CD4-positive, alpha-beta T cell treated with Interleukin-4 for 4 hours (primary cell): ENCODE measurements around the gene PRR36.

Source experiments
- DNase-seq: peaks from one replicate; pipeline ENCODE4 v3.0.0-alpha.2; 2020

The PRR36 gene

GRCh38 chr19:7912697-7913564, 38.7 kb upstream of the PRR36 start:
- DNase-seq, result no peak

GRCh38 chr19:7912144-7912696, 38.0 kb upstream of the PRR36 start:
- no peak for DNase-seq

DNA sequence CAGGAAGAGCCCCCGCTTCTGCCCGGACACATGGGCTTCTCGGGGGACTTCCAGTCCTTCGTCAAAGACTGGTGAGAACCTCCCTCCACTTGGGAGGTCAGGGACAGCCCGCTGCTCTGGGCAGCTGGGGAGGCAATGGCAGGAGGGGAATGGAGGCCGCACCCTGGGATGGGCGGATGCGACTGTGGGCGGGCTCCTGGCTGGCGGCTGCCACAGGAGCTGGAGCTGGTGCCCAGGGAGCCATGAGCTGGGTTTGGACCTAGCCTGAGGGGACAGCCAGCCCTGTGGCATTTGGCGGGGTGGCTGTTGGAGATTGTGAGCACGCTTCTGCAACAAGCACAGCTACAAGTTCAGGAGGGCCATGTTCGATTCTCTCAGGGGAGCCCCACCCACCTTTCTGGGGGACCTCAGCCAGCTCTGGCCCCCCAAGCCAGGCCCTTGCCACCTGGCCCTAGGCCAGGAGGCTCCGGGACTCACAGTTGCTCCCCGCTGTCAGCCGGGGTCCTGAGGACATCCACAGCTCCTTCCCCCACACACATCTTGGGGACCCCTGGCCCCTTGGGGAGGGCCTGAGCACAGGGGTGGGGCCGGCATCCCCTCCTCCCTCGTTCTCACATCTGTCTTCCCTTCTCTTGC, 37.4 kb upstream of the PRR36 start:
- no peak for DNase-seq

- no peak for DNase-seq
Measured at GRCh38 chr19:7910321-7911161, 36.4 kb upstream of the PRR36 start.

GRCh38 chr19:7909471-7910067, 35.4 kb upstream of the PRR36 start:
- no peak for DNase-seq

DNA sequence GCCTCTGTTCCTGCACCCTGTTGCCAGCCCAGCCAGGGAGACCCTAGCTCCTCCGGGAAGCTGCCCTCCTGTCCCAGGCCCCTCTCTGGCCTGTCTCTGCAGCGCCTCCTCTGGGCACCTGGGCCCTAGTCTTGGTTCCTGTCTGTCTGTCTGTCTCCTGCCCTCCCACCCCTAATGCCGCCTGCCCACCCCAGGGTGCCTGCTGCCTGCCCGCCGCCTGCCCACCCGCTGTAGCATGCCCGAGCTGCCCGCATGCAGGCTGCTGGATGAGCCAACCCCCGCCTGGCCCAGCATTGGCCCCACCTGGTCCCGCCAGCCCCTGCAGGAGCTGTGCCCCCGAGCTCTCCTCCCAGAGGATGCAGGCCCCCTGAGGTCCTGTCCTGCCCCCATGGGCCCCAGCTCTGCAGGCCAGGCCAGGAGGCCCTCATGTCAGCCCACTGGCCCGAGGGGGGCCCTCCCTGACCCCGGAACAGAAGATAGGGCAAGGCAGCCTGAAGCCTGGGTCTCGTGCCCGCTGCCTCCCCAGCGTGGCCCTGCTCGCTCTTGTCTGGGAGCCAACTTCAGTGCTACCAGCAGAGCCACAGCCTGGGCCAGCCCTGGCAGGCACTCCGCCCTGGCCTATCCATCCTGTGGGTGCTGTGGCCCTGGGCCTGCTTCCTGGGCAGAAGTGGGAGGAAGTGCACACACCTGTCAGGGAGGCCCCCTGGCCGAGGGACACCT, 34.7 kb upstream of the PRR36 start:
- no peak for DNase-seq

GRCh38 chr19:7908078-7908699, 34.0 kb upstream of the PRR36 start:
- no peak for DNase-seq

- DNase-seq, result no peak
Measured at GRCh38 chr19:7907544-7907943, 33.4 kb upstream of the PRR36 start.

DNA sequence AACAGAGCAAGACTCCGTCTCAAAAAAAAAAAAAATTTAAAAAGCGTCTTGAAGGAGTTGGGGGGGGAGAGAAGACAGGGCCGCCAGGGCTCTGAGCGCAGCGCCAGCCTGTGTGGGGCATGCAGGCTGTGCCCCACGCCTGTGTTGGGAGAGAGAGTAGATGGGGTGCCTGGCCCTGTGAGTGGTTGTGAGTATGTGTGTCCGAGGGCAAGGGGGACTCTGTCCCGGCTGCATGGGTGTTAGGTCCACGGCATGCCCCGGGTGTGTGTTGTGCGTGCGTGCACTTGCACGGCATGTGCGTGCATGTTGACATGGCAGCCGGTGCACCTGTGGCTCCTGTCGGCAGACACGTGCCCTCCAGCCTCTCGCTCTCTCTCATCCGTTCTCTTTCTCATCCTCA, 32.9 kb upstream of the PRR36 start:
- DNase-seq, result no peak

DNA sequence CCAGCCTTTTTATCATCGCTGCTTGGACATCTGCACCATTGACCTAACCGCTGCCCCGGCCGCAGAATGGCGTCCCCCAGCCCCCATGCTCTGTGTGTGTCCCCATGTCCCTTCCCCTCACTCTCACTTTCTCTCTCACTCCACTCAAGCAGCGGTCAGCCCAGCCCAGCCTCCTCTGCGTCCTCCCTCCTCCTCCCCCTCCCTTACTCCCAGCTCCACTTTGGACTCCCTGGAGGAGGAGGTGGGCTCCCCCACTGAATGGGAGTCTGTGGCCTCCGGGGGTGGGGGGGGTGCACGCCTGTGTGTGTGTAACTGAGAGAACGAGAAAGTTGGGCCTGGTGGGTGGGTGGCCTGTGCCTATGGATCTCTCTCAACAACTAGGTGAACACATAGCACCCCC, 31.7 kb upstream of the PRR36 start:
- no peak for DNase-seq

GRCh38 chr19:7905268-7905667, 31.1 kb upstream of the PRR36 start:
- no peak for DNase-seq

- peak; percentile 67 for DNase-seq
Measured at GRCh38 chr19:7904074-7905020, 30.2 kb upstream of the PRR36 start.

GRCh38 chr19:7903244-7904073, 29.3 kb upstream of the PRR36 start, which contains the start of gene MAP2K7:
Gene MAP2K7, plus strand, starts transcription at chr19:7903877. Its CDS starts 68 bp downstream, at chr19:7903945.
- peak; percentile 99 for DNase-seq

- no peak for DNase-seq
Measured at GRCh38 chr19:7902796-7903243, 28.6 kb upstream of the PRR36 start.

DNA sequence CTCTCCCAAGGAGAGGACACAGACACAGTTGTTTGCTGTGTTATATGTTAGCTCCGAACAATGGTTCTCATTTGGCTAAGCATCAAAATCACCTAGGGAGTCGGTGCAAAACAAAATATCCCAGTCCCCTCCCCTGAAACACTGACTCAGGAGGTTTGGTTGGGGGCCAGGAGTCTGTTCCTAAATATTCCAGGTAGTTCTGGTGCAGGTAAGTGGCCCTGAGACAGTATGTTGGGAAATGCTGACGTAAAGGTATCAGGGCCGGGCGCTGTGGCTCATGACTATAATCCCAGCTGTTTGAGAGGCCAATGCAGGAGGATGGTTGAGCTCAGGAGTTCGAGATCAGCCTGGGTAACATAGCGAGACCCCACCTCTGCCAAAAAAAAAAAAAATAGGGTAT, 27.1 kb upstream of the PRR36 start:
- DNase-seq, result no peak

DNA sequence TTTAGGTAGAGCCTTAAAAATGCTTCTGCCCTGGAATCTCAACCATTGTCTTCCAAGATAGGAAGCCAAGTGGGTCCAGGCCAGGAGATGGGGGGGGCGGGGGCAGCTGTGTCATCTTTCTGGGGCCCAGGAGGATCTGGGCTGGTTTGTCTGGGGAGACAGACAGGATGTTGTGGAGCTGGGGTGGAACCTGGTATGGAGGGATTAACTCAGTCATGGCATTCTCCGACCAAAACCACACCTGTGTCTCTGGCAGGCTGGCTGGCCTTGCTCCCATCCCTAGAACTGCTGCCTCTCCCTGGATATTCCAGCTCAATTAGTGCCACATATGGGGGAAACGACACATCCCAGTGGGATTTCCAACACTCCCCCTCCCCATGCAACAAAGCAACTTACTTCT, 26.7 kb upstream of the PRR36 start:
- DNase-seq, result no peak

- DNase-seq, result no peak
Measured at GRCh38 chr19:7900401-7900870, 26.2 kb upstream of the PRR36 start.

DNA sequence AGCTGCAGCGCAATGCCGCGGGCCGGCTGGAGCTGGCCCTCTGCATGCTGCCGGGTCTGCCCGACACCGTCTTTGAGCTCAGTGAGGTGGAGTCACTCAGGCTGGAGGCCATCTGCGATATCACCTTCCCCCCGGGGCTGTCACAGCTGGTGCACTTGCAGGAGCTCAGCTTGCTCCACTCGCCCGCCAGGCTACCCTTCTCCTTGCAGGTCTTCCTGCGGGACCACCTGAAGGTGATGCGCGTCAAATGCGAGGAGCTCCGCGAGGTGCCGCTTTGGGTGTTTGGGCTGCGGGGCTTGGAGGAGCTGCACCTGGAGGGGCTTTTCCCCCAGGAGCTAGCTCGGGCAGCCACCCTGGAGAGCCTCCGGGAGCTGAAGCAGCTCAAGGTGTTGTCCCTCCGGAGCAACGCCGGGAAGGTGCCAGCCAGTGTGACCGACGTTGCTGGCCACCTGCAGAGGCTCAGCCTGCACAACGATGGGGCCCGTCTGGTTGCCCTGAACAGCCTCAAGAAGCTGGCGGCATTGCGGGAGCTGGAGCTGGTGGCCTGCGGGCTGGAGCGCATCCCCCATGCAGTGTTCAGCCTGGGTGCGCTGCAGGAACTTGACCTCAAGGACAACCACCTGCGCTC, 25.7 kb upstream of the PRR36 start:
- DNase-seq, result no peak

DNA sequence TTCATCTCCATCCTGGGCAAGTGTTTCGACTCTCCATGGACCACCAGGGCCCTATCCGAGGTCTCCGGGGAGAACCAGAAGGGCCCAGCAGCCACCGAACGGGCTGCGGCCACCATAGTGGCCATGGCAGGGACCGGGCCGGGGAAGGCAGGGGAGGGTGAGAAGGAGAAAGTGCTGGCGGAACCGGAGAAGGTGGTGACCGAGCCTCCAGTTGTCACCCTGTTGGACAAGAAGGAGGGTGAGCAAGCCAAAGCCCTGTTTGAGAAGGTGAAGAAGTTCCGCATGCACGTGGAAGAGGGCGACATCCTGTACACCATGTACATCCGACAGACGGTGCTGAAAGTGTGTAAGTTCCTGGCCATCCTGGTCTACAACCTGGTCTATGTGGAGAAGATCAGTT, 24.8 kb upstream of the PRR36 start:
- DNase-seq, result no peak
